Gastrocnemius medialis (tissue), 4 donors: ENCODE data around the gene UPF1.

Experiments used
- CTCF ChIP-seq, 5 experiments: fragments of 450-650 bp in 3 of 5; fragments of 200-600 bp in 2 of 5; sonication (generic) in 2 of 5; IDR thresholded peaks in 4 of 5; conservative IDR thresholded peaks in 1 of 5; 1 replicate in 4 of 5; 2 replicates in 1 of 5; pipeline ENCODE4 v1.5.1; 2016 to 2019; ENCODE audit warnings: antibody characterized with exemption in 5 of 5, mild to moderate bottlenecking in 3 of 5, moderate library complexity in 3 of 5
- POLR2A ChIP-seq, 2 donors: fragments of 450-650 bp; IDR thresholded peaks; one replicate each; pipeline ENCODE4 v1.6.1; 2017; ENCODE audit warnings: antibody characterized with exemption in 2 of 2, mild to moderate bottlenecking in 2 of 2, moderate library complexity in 2 of 2

- TF ChIP-seq CTCF (IDR thresholded peaks at IDR 0.05 in 4 of 5, conservative IDR thresholded peaks at IDR 0.05 in 1 of 5) = no peak
- no peak for TF ChIP-seq POLR2A (IDR thresholded peaks at IDR 0.05)
Observed at GRCh38 chr19:18863843-18864362, 32.1 kb downstream of the UPF1 start.
